ENCODE results near the gene DAO.

- TF ChIP-seq ARNTL (CRISPR knock-in tag; IDR thresholded peaks at IDR 0.05; ENCODE audit: borderline replicate concordance, low read depth) (no peak), OSR1 (CRISPR knock-in tag; IDR thresholded peaks at IDR 0.05) (no peak), ZFP30 (CRISPR knock-in tag; IDR thresholded peaks at IDR 0.05) (no peak), PATZ1 (CRISPR knock-in tag; IDR thresholded peaks at IDR 0.05; ENCODE audit: borderline replicate concordance) (no peak), TSHZ2 (CRISPR knock-in tag; IDR thresholded peaks at IDR 0.05) (no peak), PPARA (CRISPR knock-in tag; IDR thresholded peaks at IDR 0.05; ENCODE audit: borderline replicate concordance) (no peak), ZNF70 (CRISPR knock-in tag; IDR thresholded peaks at IDR 0.05) (no peak), ZNF8 (CRISPR knock-in tag; IDR thresholded peaks at IDR 0.05) (no peak), ZFP3 (CRISPR knock-in tag; IDR thresholded peaks at IDR 0.05) (no peak)
Measured at GRCh38 chr12:108879615-108880254, at the start of gene DAO.

Data from SK-N-SH treated with all-trans-retinoic acid at 6 μM for 48 hours (cell line).